MM.1S (cell line): ENCODE data around the gene ZPBP2.

Source experiments
- CTCF ChIP-seq: fragments of 300-600 bp; sonication (generic); IDR thresholded peaks from 2 replicates; pipeline ENCODE4 v1.5.1; 2016; ENCODE audit warnings: antibody characterized with exemption, low read length, mixed read lengths
- EZH2 ChIP-seq: fragments of 300-600 bp; sonication (generic); optimal IDR thresholded peaks from 2 replicates; pipeline ENCODE3; 2017; ENCODE audit warnings: low read depth, mild to moderate bottlenecking, antibody characterized with exemption, low read length, mixed read lengths
- EZH2phosphoT487 ChIP-seq: fragments of 300-600 bp; sonication (generic); IDR thresholded peaks from 2 replicates; pipeline ENCODE4 v1.6.1; 2018; ENCODE audit warnings: antibody characterized with exemption, low read length

- TF ChIP-seq CTCF (no peak), EZH2phosphoT487 (no peak), EZH2 (no peak)
These were observed 55.2 kb downstream of the ZPBP2 start for GRCh38 chr17:39923230-39923629.
